Measurements from ENCODE around the gene BCL2L12.

GRCh38 chr19:49678985-49679770 lies 13.4 kb downstream of the BCL2L12 start:
- TF ChIP-seq, protein P1, sequence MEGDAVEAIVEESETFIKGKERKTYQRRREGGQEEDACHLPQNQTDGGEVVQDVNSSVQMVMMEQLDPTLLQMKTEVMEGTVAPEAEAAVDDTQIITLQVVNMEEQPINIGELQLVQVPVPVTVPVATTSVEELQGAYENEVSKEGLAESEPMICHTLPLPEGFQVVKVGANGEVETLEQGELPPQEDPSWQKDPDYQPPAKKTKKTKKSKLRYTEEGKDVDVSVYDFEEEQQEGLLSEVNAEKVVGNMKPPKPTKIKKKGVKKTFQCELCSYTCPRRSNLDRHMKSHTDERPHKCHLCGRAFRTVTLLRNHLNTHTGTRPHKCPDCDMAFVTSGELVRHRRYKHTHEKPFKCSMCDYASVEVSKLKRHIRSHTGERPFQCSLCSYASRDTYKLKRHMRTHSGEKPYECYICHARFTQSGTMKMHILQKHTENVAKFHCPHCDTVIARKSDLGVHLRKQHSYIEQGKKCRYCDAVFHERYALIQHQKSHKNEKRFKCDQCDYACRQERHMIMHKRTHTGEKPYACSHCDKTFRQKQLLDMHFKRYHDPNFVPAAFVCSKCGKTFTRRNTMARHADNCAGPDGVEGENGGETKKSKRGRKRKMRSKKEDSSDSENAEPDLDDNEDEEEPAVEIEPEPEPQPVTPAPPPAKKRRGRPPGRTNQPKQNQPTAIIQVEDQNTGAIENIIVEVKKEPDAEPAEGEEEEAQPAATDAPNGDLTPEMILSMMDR (IDR thresholded peaks at IDR 0.05) = no peak
- TF ChIP-seq ZFX (IDR thresholded peaks at IDR 0.05; ENCODE audit: borderline replicate concordance) = no peak
